ENCODE measurements around the gene SLC15A1. TPM values are rescaled to one million over a fixed set of nuclear protein-coding genes. Genes with fewer than 3 reads are reported as not detected.

The SLC15A1 gene
- total and polyA plus RNA-seq, 10 donors = 0.03 TPM; not detected in 8

DNA sequence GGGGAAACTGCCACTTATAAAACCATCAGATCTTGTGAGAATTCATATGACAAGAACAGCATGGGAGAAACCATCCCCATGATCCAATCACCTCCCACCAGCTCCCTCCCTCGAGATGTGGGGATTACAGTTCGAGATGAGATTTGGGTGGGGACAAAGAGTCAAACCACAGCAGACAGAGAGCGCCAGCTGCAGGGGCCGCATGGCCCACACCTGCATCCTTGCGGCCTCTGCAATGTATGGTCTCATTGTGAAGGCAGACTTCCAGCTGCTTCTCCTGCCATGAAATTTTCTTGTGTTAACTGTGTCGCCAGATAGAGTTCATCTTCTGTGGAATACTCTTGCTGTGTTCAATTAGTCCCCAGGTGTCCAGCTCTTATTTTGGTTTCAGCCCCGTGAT is 17.3 kb upstream of the SLC15A1 start:
- H3K36me3 ChIP-seq = no peaks in the 10 kb centered on the region
- no peaks in the 10 kb centered on the region for H3K4me1 ChIP-seq
- TF ChIP-seq, protein P1, sequence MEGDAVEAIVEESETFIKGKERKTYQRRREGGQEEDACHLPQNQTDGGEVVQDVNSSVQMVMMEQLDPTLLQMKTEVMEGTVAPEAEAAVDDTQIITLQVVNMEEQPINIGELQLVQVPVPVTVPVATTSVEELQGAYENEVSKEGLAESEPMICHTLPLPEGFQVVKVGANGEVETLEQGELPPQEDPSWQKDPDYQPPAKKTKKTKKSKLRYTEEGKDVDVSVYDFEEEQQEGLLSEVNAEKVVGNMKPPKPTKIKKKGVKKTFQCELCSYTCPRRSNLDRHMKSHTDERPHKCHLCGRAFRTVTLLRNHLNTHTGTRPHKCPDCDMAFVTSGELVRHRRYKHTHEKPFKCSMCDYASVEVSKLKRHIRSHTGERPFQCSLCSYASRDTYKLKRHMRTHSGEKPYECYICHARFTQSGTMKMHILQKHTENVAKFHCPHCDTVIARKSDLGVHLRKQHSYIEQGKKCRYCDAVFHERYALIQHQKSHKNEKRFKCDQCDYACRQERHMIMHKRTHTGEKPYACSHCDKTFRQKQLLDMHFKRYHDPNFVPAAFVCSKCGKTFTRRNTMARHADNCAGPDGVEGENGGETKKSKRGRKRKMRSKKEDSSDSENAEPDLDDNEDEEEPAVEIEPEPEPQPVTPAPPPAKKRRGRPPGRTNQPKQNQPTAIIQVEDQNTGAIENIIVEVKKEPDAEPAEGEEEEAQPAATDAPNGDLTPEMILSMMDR (IDR thresholded peaks at IDR 0.05 in 8 of 11, conservative IDR thresholded peaks at IDR 0.05 in 3 of 11) = no peak
- TF ChIP-seq POLR2AphosphoS5 (IDR thresholded peaks at IDR 0.05) (no peak), POLR2A (IDR thresholded peaks at IDR 0.05) (no peak)
- intact Hi-C loops (cut with DNase I; ENCODE audit: low total_unique reads) = no loop called here
- H3K27me3 ChIP-seq (replicated peaks in 1 of 7) = peaks cover 0 to 17% (median 0%) of the 10 kb centered on the region in 7 donors
- no peak overlapping the region for H3K4me3 ChIP-seq
- 40 to 90% (median 86%) methylated on average over 7 of the region's 7 CpGs for WGBS, 5 donors
- no peak for DNase-seq
- no peak overlapping the region for H3K27ac ChIP-seq
- H3K9me3 ChIP-seq = no peaks in the 10 kb centered on the region

DNA sequence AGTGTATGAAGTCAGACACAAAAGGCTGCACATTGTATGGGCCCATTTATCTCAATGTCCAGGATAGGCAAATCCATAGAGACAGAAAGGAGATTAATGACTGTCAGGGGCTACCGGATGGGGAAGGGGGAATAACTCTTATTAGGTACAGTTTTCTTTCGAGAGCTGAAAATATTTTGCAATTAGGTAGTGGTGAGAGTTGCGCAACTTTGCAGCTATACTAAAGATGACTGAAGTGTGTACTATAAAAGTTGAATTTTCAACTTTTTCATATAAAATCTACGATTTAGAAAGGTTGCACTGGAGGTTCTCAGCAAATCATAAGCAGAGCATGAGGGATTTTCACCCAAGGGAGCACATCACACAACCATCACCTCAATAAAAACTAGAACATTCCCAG is 16.1 kb upstream of the SLC15A1 start:
- H3K9me3 ChIP-seq = no peaks in the 10 kb centered on the region
- no peaks in the 10 kb centered on the region for H3K36me3 ChIP-seq
- 53 to 82% (median 63%) methylated on average over 4 of the region's 4 CpGs for WGBS, 5 donors
- H3K4me3 ChIP-seq = no peak overlapping the region
- H3K27me3 ChIP-seq (replicated peaks in 1 of 7) = peaks cover 0 to 17% (median 0%) of the 10 kb centered on the region in 7 donors
- no peak for DNase-seq
- intact Hi-C loops (cut with DNase I; ENCODE audit: low total_unique reads) = no loop called here
- TF ChIP-seq, protein P1 (IDR thresholded peaks at IDR 0.05 in 8 of 11, conservative IDR thresholded peaks at IDR 0.05 in 3 of 11) = no peak
- no peak for TF ChIP-seq POLR2AphosphoS5 (IDR thresholded peaks at IDR 0.05)
- TF ChIP-seq POLR2A (IDR thresholded peaks at IDR 0.05) = no peak
- H3K27ac ChIP-seq = no peak overlapping the region
- H3K4me1 ChIP-seq = no peaks in the 10 kb centered on the region

DNA sequence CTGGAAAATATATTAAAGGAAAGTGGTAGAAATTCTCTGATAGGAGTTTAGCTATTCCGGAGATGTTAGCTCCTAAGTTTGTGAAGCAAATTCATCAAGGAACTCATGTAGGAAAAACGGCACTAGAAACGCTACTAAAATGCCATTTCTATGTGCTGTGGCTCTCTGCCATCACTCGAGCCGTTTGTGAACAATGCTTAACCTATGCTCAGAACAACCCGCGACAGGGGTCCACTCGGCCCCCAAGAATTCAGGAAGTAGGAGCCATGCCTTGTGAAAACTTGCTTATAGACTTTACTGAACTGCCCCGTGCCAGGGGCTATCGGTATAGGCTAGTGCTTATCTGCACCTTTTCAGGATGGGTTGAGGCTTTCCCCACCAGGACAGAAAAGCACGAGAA is 14.2 kb upstream of the SLC15A1 start:
- Histone ChIP-seq H3K9me3 (no peaks in the 10 kb centered on the region), H3K27ac (no peak overlapping the region), H3K4me3 (no peak overlapping the region), H3K27me3 (replicated peaks in 1 of 7) (peaks cover 0 to 17% (median 0%) of the 10 kb centered on the region in 7 donors), H3K4me1 (no peaks in the 10 kb centered on the region), H3K36me3 (no peaks in the 10 kb centered on the region)
- DNase-seq = no peak
- TF ChIP-seq, protein P1 (IDR thresholded peaks at IDR 0.05 in 8 of 11, conservative IDR thresholded peaks at IDR 0.05 in 3 of 11) = no peak
- TF ChIP-seq POLR2AphosphoS5 (IDR thresholded peaks at IDR 0.05) = no peak
- no peak for TF ChIP-seq POLR2A (IDR thresholded peaks at IDR 0.05)
- intact Hi-C loops (cut with DNase I; ENCODE audit: low total_unique reads) = no loop called here
- 69 to 81% (median 77%) methylated on average over 11 of the region's 11 CpGs for WGBS, 5 donors

DNA sequence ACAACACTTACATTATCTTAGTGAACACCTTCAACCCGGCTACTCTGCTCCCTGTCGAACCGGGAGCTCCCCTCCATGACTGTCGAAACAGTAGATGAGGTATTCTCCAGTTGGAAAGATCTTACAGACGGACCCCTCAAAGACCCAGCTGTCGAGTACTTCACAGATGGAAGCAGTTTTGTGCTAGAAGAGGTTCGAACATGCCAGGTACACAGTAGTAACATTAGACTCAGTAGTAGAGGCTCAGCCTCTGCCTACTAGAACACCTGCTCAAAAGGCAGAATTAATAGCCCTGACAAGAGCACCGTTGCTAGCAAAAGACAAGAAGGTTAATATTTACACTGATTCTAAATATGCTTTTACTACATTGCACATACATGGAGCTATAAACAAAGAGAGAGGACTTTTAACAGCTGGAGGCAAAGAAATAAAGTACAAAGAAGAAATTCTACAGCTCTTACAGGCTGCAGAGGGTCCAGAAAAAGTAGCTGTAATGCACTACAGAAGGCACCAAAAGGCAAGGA is 13.6 kb upstream of the SLC15A1 start:
- no peaks in the 10 kb centered on the region for H3K4me1 ChIP-seq
- intact Hi-C loops (cut with DNase I; ENCODE audit: low total_unique reads) = no loop called here
- peaks cover 0 to 17% (median 0%) of the 10 kb centered on the region in 7 donors for H3K27me3 ChIP-seq (replicated peaks in 1 of 7)
- WGBS, 5 donors = 81 to 89% (median 85%) methylated on average over 8 of the region's 8 CpGs
- no peak for DNase-seq
- no peak overlapping the region for H3K27ac ChIP-seq
- no peak overlapping the region for H3K4me3 ChIP-seq
- H3K36me3 ChIP-seq = no peaks in the 10 kb centered on the region
- H3K9me3 ChIP-seq = no peaks in the 10 kb centered on the region
- TF ChIP-seq POLR2A (IDR thresholded peaks at IDR 0.05) = no peak
- TF ChIP-seq, protein P1 (IDR thresholded peaks at IDR 0.05 in 8 of 11, conservative IDR thresholded peaks at IDR 0.05 in 3 of 11) = no peak
